AG10803 (cell line): ENCODE data around the gene PLK5.
"Not testable (repeated sequence)": the region's sequence is repeated elsewhere in the genome, so short reads cannot be mapped to it uniquely, and the experiment has no call there.

Source experiments
- DNase-seq: peaks from one replicate; pipeline ENCODE4 v3.0.0; 2010; ENCODE audit warnings: low read depth
- H3K4me3 ChIP-seq: 2 replicates; pipeline ENCODE4 v1.5.1; 2011; ENCODE audit warnings: mild to moderate bottlenecking, low read length, control low read depth
- TF ChIP-seq, protein P1 (sequence below): conservative IDR thresholded peaks from 2 replicates; pipeline ENCODE4 v1.5.1; 2011; ENCODE audit warnings: mild to moderate bottlenecking, low read length, control low read depth, inconsistent platforms

The PLK5 gene, protein sequence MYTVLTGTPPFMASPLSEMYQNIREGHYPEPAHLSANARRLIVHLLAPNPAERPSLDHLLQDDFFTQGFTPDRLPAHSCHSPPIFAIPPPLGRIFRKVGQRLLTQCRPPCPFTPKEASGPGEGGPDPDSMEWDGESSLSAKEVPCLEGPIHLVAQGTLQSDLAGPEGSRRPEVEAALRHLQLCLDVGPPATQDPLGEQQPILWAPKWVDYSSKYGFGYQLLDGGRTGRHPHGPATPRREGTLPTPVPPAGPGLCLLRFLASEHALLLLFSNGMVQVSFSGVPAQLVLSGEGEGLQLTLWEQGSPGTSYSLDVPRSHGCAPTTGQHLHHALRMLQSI

DNA sequence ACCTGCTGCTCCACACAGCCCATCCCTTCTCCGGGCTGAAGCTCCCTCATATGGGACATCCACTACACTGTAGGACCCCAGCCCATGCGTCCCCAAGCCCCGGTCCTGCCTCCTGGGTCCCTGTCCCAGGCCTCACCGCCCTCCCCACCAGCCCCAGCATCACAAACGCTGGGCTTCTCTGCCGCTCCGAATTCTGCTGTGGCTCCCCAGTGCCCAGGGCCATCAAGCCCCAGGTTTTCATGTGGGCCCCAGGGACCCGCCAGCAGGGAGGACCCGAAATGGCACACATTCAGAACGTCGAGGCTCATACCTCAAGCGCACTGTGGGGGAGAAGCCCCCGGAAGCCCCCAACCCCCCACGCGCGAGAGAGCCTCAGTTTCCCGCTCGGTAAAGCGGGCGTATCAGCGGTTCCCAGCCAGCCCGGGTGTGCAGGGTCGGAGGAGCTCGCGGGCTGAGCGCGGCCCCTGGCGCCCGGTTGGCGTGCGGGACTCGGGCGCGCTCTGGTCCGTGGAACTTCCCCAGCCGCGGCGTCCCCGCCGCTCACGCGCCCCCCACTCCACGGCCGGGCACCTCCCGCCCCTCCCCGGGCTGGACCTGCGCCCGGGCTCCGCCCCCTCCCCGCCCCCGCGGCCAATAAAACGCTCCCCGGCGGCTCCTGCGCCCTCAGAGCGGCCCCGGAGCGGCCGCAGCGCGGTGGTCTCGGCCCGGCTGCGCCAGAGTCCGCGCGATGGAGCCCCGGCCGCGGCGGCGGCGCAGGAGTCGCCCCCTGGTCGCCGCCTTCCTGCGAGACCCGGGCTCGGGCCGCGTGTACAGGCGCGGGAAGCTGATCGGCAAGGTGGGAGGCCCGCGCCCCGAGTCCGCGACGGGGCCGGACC lies at the start of gene PLK5:
Gene PLK5 (plus strand): TSS at position 666 of the 875 bp plus-strand sequence. CDS start 2,920 bp downstream, outside the sequence.
- no peak within 1 kb of the TSS for H3K4me3 ChIP-seq
- no peak for DNase-seq
- TF ChIP-seq, protein P1, sequence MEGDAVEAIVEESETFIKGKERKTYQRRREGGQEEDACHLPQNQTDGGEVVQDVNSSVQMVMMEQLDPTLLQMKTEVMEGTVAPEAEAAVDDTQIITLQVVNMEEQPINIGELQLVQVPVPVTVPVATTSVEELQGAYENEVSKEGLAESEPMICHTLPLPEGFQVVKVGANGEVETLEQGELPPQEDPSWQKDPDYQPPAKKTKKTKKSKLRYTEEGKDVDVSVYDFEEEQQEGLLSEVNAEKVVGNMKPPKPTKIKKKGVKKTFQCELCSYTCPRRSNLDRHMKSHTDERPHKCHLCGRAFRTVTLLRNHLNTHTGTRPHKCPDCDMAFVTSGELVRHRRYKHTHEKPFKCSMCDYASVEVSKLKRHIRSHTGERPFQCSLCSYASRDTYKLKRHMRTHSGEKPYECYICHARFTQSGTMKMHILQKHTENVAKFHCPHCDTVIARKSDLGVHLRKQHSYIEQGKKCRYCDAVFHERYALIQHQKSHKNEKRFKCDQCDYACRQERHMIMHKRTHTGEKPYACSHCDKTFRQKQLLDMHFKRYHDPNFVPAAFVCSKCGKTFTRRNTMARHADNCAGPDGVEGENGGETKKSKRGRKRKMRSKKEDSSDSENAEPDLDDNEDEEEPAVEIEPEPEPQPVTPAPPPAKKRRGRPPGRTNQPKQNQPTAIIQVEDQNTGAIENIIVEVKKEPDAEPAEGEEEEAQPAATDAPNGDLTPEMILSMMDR, result no peak

DNA sequence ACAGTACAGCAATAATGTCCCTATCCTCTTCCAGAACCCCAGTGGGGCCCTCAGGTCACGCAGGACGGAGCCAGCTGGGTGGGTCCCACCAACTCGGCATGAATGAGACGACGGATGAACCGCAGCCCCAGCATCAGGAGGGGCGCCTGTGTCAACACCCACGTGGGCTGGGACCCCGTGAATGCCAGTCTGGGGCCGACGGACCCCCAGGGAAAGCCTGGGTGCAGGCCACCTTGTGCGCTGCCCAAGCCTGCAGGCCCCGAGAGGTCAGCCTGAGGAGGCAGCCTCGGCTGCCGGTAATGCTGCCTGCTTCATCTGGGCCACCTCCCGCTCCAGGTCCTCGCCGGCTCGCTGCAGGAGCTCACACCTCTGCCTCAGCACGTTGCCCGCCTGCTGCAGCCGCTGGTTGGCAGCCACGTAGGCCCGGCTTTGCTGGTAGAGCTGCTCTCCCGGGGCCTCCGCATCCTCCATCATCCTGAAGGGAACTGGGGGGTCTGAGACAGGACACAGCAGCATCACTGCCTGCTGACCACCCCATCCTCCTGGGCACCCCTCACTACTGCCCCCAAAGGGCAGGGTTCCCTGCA lies 49.0 kb upstream of the PLK5 start:
- DNase-seq, result no peak
- no peak overlapping the region for H3K4me3 ChIP-seq
- TF ChIP-seq, protein P1, result no peak

- no peak for DNase-seq
- no peak overlapping the region for H3K4me3 ChIP-seq
- TF ChIP-seq, protein P1, result no peak
These were observed 48.0 kb upstream of the PLK5 start for GRCh38 chr19:1475751-1476437.

DNA sequence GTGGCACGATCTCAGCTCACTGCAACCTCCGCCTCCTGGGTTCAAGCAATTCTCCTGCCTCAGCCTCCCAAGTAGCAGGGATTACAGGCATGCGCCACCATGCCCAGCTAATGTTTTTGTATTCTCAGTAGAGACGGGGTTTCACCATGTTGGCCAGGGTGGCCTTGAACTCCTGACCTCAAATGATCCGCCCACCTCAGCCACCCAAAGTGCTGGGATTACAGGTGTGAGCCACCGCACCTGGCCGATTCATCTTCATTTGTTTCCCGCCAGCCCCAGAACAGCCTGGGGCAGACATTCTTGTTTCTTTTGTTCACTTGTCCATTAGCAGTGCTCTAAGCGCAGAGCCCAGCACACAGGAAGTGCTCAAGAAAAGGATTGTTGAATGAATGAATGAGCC lies 46.8 kb upstream of the PLK5 start:
- not testable (repeated sequence) for DNase-seq, H3K4me3 ChIP-seq

- peak within 1 kb of the TSS; percentile 85 for H3K4me3 ChIP-seq
- peak; percentile 92 for DNase-seq
- TF ChIP-seq, protein P1, result no peak
These were observed 44.8 kb upstream of the PLK5 start, which contains the start of gene C19orf25 for GRCh38 chr19:1478934-1479707. C19orf25 (minus strand) TSS chr19:1479215; CDS start chr19:1478903, 312 bp downstream.

DNA sequence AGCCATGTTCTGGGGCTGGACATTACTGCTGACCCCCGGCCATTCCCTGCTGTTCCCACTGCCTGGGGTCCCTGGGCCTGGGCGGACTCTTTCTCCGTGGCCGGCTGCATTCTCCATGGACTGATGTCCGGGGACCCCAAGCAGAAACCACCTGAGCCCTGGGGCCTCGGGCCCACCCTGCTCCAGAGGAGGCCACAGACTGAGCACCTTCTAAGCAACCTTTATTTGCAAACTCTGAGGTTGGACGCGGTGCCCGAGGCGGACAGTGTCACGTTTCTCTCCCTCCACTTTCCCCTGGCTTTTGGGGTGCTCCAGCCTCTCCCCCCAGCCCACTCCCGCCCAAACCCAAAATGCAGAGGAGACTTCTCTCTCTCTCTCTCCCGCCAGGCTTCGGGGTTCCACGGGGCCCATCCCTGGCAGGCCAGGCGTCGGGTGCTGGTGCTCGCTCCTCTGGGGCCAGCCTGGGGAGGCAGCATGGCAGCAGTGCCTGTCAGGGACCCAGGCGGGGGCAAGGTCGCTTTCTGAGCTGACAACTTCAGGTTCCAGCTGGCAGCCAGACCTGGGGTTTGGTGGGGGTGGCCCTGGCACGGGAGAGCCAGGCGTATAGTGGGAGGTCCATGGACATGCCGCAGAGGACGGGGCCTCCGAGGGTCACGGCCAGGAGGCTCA lies 42.5 kb upstream of the PLK5 start:
- DNase-seq, result no peak
- TF ChIP-seq, protein P1, result no peak
- no peak overlapping the region for H3K4me3 ChIP-seq
